HG02943 (cell line): ENCODE results near the gene WBP2NL.

Experiments
- ATAC-seq: cut with Tn5 transposase; IDR thresholded peaks from one replicate; pipeline ENCODE4 v1.9.1; 2021; ENCODE audit warnings: mild to moderate bottlenecking, low read depth, moderate library complexity; ENCODE audit not compliant: unreplicated experiment

WBP2NL gene

DNA sequence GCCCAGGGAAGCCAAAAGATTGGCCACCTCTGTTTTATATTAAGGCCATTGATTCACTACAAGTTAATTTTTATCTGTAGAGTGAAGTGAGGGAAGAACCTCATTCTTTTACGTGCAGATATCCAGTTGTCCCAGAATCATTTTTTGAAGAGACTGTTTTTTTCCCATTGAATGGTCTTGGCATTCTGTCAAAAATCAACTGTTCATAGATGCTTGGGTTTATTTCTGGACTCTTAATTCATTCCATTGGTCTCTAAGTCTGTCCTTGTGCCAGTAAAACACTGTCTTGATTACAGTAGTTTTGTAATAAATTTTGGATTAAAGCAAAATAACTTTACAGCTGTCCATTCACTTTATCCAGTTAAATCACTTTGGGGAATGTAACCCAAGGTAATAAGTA is 26.8 kb downstream of the WBP2NL start:
- ATAC-seq = no peak

DNA sequence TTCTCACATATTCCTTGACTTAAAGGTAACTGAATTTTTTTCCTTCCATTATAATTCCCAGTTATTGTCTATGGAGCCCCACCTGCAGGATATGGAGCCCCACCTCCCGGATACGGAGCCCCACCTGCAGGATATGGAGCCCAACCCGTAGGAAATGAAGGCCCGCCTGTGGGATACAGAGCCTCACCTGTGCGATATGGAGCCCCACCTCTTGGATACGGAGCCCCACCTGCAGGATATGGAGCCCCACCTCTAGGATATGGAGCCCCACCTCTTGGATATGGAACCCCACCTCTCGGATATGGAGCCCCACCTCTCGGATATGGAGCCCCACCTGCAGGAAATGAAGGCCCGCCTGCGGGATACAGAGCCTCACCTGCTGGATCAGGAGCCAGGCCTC is 28.1 kb downstream of the WBP2NL start:
- no peak for ATAC-seq

DNA sequence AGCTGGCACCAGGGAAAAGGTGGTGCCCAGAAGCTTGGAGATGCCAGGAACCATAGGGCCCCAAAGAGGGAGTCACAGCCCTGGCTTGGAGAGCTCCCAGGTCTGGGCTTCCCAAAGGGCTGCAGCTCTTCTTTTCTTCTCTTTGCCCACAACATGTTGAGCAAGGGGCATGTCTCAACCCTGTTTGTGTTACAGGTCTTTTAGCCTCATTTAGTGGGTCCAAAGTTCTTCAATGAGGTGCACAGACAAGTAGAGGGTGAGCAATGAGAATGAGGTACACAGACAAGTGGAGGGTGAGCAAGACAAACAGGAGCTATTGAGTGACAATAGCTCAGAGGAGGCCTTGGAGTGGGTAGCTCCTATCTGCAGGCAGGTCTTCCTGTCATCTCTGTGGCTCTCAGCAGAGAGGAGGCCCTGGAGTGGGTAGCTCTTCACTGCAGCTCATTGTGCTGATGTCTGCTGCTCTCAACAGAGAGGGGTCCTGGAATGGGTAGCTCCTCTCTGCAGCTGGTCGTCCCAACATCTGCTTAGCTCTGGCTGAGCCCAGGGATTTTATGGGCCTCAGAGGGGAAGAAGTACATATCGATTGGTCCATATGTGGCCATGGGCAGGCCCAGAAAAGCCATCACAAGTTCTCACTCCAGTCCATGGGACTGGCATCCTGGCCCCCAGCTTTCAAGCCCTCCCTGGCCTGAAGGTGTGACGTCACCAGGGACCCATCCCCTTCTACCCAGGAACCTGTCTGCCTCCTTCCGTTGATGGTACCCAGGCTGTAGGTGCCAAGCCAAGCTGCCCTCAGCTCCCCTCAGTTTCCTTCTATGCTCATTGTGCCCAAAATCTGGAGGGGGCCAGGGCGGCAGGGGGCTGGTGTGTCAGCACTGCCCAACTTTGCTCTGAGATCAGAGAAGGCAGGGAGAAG is 34.9 kb downstream of the WBP2NL start:
- no peak for ATAC-seq

DNA sequence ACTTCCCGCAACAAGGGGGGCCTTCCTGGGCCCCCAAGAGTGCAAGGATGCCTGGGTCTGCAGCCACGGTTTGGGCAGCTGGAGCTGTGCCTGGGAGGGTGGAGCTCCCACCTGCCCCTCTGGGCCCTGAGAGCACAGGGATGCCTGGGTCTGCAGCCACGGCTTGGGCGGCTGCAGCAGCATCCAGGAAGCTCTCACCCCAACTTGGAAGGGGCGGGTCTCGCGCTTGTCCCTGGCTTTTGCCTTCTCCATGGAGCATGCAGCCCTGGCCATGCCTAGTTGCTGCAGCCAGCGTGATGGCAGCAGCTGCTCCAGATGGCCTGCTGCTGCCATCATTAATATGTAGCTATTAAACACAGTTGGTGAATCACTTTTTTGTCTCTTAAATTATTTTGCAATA is 36.7 kb downstream of the WBP2NL start:
- ATAC-seq = no peak

DNA sequence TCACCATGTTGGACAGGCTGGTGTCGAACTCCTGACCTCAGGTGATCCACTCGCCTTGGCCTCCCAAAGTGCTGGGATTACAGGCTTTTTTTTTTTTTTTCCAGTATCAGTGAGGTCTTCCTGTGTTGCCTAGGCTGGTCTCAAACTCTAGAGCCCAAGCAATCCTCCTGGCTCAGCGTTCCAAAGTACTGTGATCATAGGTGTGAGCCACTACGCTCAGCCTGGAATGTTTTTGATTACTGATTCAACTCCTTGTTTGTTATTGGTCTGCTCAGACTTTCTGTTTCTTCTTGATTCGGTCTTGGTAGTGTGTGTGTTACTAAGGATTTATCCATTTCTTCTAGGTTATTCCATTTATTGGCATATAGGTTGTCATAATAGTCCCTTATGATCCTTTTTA is 40.7 kb downstream of the WBP2NL start:
- ATAC-seq = no peak

DNA sequence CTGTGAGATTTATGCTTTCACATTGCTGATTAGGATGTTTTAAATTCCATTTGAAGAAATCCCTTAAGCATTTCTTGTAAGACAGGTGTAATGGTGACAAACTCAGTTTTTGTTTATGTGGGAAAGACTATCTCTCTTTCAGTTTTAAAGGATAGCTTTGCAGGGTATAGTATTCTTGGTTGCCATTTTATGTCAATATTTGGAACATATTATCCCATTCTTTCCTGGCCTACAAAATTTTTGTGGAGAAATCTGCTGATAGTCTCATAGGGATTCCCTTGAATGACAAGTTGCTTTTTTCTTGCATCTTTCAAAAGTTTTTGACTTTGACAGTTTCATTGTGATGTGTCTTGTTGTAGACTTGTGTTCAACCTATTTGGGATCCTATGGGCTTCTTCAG is 43.2 kb downstream of the WBP2NL start:
- ATAC-seq = no peak

DNA sequence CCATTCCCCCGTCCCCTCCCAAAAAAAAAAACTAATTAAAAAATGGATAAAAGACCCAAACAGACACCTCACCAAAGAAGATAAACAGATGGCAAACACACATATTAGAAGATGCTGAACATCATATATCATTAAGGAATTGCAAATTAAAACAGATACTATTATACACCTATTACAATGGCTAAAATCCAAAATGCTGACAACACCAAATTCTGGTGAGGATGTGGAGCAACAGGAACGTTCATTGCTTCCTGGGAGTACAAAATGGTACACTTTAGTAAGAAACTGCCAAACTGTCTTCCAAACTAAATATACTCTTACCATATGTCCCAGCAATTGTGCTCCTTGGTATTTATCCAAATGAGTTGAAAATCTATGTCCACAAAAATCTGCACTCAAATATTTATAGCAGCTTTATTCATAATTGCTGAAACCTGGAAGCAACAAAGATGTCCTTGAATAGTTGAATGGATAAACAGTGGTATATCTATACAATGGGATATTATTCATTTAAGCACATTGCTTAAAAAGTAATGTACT is 52.1 kb downstream of the WBP2NL start:
- no peak for ATAC-seq

DNA sequence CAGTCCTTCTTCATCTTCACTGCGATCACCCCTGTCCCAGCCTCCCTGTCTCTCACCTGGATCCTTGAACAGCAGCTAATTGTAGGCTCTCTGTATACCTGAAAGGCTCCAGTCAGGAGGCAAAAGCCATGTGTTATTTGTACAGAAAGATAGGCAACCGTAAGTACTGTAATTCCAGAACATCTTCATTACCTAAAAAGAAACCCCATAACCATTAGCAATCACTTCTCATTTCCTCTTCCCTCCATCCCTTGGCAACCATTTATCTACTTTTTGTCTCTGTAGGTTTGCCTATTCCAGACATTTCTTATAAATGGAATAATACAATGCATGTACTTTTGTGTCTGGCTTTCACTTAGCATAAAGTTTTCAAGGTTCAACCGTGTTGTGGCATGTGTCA is 54.2 kb downstream of the WBP2NL start:
- ATAC-seq = no peak

DNA sequence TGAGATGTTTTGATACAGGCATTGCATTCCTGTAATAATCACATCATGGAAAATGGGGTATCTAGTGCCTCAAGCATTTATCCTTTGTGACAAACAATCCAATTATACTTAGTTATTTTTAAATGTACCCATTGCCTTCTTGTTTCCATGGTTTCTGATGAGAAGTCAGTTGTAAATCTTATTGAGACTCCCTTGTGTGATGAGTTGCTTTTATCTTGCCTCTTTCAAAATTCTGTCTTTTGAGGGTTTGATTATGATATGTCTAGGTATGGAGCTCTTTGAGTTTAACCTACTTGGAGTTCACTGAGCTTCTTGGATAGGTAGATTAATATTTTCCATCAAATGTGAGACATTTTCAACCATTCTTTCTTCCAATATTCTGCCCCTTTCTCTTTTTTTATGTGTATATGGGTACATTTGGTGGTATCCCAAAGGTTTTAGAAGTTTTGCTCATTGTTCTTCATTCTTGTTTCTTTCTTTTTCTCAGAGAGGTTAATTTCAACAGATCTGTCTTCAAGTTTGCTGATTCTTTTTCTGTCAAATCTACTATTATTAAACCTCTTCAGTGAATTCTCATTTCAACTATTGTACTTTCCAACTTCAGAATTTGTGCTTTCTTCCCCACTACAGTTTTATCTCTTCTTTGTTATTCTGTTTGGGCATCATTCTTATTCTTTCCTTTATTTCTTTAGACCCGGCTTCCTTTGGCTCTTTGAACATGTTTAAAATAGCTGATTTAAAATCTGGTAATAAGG is 58.3 kb downstream of the WBP2NL start:
- no peak for ATAC-seq

DNA sequence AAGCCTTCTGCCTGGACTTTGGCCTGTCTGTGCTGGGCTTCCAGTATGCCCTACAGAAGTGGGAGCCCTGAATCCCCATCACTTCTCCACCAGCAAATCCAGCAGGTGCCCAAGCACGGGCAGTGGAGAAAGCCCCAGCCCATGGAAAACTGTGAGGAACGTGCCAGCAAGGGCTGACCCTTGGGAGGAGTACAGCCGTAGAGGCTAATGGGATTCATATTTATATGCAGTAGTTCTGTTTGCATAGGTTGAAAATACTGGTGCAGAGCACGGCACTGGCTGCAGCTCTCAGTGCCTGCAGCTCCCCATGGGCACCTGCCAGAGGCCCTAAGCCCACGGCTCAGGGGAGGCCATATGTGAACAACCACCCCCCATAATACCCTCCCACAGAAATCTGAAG is 61.9 kb downstream of the WBP2NL start:
- ATAC-seq = no peak

DNA sequence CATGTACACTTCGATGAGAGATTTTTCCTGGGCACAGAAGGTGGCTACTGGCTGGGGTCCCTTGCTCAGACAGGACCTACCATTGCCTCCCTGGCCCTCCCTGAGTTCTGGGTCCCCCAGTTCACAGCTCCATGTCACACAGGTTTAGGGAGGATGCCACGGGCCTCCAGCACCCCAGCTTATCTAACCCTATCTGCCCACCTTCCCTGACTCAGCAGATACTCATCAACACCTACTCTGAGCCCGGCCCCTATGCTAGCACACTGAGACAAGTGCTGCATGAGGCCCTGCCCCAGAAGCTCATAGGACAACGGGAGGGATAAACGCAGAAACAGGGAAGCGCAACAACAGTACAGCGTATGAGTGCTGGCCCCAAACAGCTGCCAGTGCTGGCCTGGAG is 62.5 kb downstream of the WBP2NL start:
- no peak for ATAC-seq

DNA sequence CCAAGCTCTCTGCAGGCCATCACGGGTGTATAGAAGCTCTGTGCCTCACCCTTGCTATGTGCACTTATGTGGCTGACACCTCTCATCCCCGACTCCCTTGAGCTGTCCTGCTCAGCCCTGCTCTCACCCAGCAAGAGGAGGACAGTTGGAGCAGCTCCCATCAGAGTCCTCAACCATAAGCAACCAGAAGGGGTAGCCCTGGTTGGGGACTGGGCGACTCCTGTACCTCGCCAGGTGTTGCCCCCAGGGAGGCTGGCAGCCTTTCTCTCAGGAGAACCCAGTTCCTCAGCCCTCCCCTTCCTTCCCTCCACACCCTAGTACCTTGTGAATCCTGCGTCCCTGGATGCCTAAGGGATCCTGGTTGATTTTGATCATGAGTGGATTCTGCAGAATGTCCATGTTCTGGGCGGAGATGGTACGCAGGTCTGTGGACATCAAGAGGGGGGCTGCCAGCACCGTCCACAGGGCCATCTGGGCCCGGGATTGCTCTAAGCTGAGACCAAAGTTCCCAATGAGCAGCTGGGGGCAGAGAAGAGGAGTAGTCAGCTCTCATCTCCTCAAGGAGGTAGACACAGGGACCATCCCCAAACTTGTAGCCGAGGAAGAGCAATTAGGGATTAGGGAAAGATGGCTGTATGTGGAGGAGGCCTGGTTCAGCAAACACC is 64.0 kb downstream of the WBP2NL start:
- no peak for ATAC-seq

DNA sequence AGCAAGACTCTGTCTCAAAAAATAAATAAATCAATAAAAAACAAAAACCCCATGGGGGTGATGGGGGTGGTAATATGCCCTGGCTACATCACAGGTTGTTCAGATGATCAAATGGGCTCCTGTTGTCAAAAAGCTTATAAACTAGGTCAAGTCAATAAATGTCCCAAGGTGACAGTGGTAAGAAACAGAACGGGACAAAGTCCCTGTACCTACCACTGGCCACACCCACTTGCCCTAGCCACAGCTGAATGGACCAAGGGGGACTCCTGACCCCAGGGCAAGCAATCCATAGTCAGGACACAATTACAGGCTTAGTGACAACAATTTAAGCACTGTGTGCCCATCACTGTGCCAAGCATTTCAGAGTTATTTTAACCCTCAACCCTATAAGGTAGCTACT is 66.0 kb downstream of the WBP2NL start:
- ATAC-seq = no peak

DNA sequence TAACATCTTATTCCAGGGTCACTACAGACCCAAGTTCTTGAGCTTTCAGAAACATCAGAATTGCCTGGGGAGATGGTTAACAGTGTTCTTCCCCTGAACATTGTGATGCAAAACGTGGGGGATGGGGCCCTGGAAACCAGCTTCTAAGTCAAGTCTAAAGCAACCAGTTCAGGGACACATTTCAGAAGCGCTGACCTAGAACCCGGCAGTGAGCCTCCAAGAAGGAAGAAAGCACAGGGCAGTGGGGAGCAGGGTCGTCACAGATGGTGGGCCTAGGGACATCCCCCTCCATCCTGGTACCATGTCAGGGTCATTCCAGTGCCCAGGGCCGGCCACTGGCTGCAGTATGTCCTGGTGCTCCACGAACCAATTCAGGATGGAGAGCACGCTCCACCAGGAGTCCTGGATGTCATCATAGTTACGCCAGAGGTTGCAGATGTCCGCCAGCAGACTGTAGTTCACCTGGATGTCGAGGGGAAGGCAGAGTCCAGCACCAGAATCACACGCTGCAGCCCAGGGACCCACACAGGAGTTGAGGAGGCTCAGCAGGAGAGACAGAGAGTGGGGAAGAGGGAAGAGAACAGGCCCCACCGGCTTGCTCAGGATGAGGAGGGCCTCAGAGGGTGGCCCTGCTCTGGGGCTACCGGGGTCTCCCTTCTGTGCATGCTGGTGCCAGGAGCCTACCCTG is 67.0 kb downstream of the WBP2NL start:
- ATAC-seq = no peak

DNA sequence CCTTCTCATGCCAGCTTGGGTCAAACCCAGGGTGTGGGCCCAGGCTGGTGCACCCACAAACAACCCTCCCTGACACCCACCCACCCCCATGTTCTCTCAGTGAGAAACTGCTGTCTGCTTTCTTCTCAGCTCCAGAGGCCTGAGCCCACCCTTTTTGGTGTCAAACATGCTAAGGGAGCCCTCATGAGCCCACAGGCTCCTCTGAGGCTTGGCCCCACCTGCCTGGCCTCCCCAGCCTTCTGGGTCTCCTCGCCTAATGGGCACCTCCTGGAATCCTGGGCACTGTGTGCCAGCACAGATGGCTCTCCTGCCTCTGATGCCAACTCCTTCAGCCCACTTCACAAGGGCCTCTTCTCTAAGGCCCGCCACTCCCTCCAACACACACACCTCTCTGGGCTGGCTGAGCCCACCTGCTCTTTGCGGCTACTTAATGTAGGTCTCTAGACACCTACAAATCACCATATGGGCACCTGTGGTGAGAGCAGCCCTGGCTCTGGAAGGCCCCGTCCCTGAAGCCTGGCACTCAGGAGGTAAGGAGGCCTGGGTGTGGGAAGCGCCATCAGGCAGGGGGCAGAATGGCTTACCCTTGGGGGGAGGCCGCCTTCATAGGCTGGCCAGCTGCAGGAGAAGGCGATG is 67.7 kb downstream of the WBP2NL start:
- ATAC-seq = no peak

DNA sequence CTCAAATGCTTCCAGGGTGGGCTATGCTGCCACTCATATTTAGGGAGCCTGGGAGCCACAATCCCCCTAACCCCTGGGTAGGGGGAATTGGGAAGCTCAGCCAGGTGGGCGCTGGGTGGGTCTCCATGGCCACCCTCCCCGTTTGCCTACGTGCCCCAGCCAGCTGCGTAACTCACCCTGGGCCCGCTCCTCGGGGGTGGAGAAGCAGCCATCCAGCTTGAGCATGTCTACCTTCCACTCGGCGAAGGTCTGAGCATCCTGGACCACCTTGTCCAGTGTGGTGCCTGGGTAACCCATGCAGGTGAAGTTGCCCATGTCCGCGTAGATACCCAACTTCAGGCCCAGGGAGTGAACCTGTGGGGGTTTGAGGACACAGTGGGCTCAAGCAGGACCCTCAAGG is 68.3 kb downstream of the WBP2NL start:
- no peak for ATAC-seq

DNA sequence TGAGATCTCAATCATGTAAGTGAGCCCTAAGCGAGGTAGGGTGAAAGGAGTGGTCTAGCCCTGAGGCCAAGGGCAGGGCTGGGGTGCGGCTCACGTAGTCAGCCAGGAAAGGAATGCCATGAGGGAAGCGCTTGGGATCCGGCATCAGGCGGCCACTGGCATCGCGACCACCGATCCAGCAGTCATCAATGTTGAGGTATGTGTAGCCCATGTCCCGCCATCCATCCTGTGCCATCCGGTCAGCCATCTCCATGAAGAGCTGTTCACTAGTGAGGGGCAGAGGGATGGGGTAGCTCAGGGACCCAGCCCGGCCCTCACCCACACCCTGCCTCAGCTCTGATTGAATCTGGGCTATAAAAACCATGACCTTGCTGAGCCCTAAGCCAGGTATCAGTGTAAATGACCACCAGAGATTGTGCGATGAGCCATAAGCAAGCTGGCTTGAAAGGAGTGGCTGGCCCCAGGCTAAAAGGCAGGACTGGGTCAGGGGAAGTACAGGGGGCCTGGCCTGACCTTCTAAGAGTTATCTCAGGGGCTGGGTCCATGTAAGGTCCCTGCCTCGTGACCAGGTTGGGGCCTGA is 69.2 kb downstream of the WBP2NL start:
- ATAC-seq = no peak

DNA sequence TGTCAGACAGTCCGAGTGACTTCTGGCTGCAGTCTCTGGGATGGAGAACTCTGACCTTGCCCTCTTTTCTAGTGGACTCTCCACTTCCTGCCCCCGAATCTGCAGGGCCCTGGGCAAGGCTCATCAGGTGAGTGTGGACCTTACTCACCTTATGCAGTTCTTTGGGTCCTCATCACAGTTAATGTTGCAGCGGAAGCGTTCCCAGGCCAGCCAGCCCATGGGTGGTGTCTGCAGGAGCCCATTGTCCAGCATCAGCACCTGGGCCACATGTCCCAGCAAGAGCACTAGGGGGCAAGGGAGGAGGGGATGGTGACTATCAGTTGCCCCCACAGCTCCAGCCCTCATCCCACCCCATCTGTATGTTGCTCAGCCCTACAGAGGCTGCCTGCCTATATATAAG is 69.7 kb downstream of the WBP2NL start:
- no peak for ATAC-seq

DNA sequence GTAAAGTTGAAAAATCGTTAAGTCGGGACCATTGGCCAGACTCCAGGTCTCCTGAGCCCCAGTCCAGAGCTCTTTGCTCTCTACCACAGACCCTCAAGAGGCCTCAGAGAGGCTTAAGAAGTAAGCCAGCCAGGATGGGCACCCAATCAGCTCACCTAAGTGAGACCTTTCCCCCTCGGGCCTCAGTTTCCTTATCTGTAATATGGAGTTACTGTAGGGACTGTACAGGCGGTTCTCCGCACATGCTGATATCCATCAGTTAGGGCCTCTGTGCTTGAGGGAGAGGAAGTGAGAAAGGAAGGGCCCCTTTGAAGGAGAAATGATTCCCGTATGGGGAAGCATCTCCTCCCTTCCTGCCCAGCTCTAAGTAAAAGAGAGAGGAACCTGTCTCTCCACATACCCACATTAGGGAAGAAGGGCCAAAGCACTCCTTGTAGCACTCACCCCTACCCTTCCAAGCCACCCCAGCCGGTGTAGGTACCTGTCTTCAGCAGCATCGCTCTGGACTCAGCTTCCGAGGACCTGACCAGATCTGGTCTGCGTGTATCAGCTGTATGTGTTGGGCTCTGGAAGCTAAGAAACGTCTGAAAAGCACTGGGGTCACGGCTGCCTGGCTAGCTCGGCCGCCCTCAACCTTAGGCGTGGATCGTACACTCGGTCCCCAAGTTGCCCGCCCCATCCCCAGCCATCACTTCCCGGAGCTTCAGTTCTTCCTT is 71.4 kb downstream of the WBP2NL start:
- ATAC-seq = no peak
